GM19372 (cell line): ENCODE data around the gene NLK.

Experiments
- ATAC-seq: cut with Tn5 transposase; IDR thresholded peaks from one replicate; pipeline ENCODE4 v1.9.1; 2021; ENCODE audit warnings: mild to moderate bottlenecking, low read depth, moderate library complexity; ENCODE audit not compliant: unreplicated experiment

NLK gene

GRCh38 chr17:28110184-28110583 is 67.7 kb downstream of the NLK start:
- no peak for ATAC-seq

- ATAC-seq, result no peak
Observed at GRCh38 chr17:28112181-28112580, 69.7 kb downstream of the NLK start.

- ATAC-seq, result no peak
Observed at GRCh38 chr17:28112606-28113005, 70.1 kb downstream of the NLK start.

GRCh38 chr17:28113269-28113668 is 70.8 kb downstream of the NLK start:
- ATAC-seq, result no peak

GRCh38 chr17:28115046-28115445 is 72.6 kb downstream of the NLK start:
- ATAC-seq, result no peak

GRCh38 chr17:28117304-28117703 is 74.8 kb downstream of the NLK start:
- no peak for ATAC-seq

- no peak for ATAC-seq
Observed at GRCh38 chr17:28118362-28118761, 75.9 kb downstream of the NLK start.

- ATAC-seq, result no peak
Observed at GRCh38 chr17:28119046-28119445, 76.6 kb downstream of the NLK start.

- no peak for ATAC-seq
Observed at GRCh38 chr17:28119560-28119959, 77.1 kb downstream of the NLK start.

GRCh38 chr17:28120766-28121165 is 78.3 kb downstream of the NLK start:
- no peak for ATAC-seq

- ATAC-seq, result no peak
Observed at GRCh38 chr17:28124962-28125361, 82.5 kb downstream of the NLK start.

- no peak for ATAC-seq
Observed at GRCh38 chr17:28125526-28126378, 83.3 kb downstream of the NLK start.

GRCh38 chr17:28127196-28127595 is 84.7 kb downstream of the NLK start:
- ATAC-seq, result no peak

GRCh38 chr17:28128779-28129178 is 86.3 kb downstream of the NLK start:
- ATAC-seq, result no peak

GRCh38 chr17:28130472-28130871 is 88.0 kb downstream of the NLK start:
- ATAC-seq, result no peak

- ATAC-seq, result no peak
Observed at GRCh38 chr17:28131599-28131998, 89.1 kb downstream of the NLK start.

GRCh38 chr17:28133562-28133970 is 91.1 kb downstream of the NLK start:
- ATAC-seq, result no peak

- no peak for ATAC-seq
Observed at GRCh38 chr17:28136923-28137322, 94.4 kb downstream of the NLK start.

GRCh38 chr17:28139822-28140221 is 97.3 kb downstream of the NLK start:
- no peak for ATAC-seq

- no peak for ATAC-seq
Observed at GRCh38 chr17:28141313-28141712, 98.8 kb downstream of the NLK start.

GRCh38 chr17:28141773-28142172 is 99.3 kb downstream of the NLK start:
- ATAC-seq, result no peak

GRCh38 chr17:28142305-28142704 is 99.8 kb downstream of the NLK start:
- no peak for ATAC-seq
